B cell (primary cell): Measurements from ENCODE around the gene SEM1.

Source experiments
- CTCF ChIP-seq: fragments of 200-600 bp; IDR thresholded peaks from one replicate; pipeline ENCODE4 v1.8.0; 2022; ENCODE audit warnings: antibody characterized with exemption, mild to moderate bottlenecking
- EZH2 ChIP-seq: IDR thresholded peaks from 2 replicates; pipeline ENCODE4 v1.6.1; 2012; ENCODE audit warnings: borderline replicate concordance, low read depth, mild to moderate bottlenecking, moderate library complexity, low read length; ENCODE audit not compliant: insufficient read depth, poor library complexity, severe bottlenecking

DNA sequence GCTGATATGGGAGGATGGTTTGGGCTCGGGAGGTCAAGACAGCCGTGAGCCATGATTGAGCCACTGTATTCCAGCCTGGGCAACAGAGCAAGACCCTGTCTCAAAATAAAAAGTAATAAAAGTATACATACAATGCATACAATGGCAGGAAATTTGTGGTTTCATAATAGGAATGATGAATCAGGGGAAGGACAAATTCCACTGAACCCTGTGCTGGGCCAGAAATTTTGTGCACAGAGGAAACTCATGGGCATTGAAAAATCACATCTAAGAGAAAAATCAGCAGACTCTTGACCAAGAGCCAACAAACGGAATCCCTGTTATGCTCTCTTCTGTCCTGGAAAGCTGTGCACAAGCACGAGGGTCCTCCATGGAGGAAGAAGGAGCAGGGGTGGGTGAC is 35.1 kb downstream of the SEM1 start:
- TF ChIP-seq CTCF (no peak), EZH2 (no peak)
